ENCODE results near the gene SVIL.
"Not testable (repeated sequence)": the region's sequence is repeated elsewhere in the genome, so short reads cannot be mapped to it uniquely, and the experiment has no call there.

The SVIL gene

DNA sequence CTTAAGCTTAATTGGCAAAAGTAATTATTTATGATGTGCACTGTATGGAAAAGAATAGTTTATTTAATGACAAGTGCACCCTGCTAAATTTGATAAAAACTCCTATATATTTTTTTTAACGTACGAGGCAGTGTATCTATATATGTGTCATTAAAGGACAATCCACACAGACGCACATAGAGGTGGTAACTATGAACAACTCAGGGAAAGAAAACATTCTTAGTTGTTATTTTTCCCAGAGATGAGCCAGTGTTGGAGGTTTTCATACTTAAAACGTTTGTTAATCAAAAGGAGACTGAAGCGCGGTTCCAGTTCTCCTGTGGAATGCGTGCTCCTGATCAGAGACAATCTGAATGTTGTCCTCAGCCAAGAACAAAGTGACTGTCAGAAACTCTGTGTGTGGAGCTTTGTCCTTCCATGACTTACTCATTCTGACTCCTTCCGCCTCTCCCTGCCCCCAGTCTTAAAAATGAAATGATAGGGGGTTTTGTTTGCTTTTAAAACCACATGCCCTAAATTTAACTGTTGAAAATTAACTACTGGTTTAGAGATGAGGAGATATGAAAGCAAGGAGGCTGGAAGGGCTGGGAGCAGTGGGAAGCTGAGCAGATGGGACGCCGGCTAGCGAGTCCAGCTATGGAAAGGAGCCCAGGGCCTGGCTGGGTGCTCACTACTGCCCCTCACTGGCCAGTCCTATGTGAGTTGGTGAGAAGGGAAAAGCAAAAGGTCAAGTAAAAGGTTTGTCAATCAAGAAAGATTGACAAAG is 99.6 kb downstream of the SVIL start:
- DNase-seq: peak; percentile 69

DNA sequence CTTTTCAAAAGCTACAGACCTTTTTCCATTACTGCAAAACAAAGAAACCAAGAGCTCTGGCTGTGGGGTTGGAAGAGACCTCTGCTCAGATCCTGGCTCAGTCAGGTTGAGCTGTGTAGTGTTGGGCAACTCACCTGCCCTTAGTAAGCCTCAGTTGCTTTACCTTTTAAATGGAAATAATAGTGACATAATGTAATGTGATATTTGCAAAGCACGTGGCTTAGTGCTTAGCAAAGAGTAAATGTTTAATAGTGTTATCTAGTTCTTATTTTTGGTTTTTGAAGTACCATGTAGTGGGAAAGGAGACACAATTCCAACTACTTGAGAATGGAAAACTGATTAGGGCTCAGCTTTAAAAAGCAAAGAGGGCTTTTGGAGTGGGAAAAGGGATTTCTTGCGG is 100.2 kb downstream of the SVIL start:
- no peak for DNase-seq

DNA sequence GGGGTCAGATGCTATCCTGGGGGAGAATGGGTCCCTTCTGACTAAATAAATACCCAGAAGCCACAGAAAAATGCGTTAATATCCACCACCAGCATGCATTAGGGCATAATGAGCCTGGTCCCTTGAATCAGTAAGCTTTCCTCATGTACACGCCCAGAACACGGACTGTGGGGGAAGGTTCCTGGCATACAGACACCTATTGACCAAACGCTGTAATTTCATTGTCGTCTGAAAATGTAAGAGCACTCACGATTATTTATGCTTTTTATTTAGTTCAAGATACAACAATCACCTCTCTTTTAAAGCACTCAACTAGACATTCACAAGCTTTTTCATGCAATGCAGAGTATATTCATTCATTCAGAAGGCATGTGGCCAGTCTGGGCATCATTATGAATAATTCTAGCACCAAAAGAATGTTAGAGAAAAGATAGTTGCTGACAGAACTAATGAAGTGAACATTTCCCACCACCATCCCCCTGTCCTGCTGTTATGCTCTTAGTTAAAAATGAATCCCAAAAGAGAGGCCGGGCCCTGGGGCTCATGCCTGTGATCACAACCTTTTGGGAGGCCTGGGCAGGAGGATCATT is 101.0 kb downstream of the SVIL start:
- no peak for DNase-seq

DNA sequence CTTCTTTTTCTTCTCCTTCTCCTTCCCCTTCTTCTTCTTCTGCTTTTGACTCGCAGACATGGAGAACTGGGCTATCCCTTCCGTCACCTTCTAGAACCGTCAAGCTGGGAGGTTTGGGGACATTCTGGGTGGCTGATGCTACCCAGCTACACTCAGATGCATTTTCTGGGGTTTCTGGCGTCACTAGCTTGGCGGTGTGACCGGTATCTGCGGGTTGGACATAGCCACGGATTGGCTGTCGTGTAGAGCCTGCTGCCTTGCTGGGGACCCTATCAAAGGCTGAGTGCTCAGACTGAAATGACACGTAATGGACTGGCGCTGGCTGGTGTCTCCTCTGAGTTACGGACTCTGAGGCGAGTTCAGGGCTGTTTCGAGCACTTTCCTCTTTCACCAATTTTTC is 101.7 kb downstream of the SVIL start:
- no peak for DNase-seq

DNA sequence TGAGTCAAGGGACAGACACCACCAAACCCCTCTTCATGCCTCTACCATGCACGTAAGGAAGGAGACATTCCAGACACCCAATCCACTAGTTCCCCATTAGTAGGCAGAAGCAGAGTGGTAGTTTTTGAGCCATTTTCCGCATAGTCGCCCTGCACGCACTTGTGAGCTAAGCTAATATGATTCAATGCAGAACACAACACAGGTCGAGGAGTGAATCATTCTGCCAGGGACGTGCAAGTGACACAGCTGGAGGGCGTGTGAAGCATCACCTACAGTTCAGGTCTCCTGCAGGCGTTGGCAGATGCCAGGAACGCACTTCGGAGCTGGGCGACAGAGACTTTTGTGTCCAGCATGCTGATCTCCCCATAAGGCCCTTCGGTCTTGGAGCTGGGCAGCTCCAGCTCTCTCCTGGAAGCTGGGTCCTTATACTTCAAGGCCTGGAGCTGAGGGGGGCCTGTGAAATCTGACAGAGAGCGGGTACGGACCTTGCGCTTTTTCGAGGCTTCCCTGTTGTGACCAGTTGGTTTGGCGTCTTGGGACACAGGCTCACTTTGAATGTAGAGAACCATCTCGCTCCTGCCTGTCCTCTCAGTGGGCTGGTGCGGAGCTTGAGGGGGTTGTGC is 102.4 kb downstream of the SVIL start:
- DNase-seq: no peak

DNA sequence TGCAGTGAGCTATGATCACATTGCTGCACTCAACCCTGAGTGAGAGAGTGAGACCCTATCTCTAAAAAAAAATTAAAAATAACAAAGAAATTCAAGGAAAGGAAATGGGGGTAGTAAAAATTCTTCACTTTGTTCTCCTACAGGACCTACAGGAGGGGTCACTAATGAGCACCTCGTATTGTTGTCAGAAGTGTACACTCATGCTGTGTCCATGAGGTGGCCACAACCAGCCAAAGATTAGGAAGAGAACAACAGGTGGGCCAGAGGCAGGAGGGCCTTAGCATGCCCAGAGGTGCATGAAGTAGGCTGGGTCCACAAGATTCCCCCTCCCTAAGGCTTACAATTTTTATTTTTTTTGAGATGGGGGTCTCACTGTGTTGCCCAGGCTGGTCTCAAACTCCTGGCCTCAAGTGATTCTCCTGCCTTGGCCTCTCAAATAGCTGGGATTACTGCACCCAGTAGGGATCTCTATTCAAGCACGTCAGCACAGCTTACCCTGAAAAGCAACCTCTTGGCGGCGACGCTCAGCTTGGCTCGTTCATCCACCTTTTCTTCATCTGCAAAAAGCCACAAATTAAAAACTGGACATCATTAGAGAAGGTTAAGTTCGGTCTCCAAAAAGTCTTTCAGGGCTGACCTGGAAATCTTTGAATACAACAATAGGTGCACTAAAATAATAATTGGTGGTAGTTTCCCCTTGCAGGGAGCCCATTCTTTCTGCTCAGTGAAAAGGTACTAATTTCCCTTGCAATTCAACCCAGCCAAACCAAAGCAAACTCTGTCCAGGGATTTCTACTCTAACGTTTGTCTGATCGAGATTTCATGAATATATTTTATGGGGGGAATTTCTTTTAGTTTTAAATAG is 104.4 kb downstream of the SVIL start:
- DNase-seq: no peak

DNA sequence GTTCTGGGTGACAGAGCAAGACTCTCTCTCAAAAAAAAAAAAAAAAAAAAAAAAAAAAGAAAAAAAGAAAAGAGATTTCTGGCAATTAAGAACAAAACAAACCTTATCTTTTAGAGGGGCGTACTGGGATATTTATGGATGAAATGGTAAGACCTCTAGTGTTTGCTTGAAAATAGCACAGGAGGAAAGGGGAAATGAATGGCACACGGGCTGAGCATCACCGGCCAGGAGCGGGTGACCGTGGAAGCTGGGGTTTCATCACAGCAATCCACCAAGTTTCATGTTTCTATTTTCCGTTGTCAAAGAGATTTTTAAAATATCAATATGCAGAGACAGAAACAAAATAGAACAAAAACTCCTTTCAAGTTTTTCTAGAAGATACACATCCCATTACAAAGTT is 105.6 kb downstream of the SVIL start:
- no peak for DNase-seq

DNA sequence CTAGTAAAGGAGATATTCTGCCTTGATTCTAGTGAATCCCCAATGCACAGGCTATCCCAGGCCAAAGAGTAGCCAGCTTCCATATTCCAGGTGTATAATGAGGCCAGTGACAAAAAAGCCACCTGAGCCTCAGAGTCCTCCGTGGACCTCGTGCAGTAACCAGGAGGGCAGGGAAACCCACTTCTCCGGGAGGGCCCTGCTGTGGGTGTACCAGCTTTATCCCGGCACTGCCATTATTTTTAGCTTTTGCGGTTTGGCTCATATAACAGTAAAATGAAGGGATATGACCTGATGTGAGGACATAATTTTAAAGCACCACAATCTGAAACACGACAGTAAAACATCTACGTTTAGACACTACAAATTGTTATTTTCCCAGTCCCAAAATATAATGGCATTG is 109.0 kb downstream of the SVIL start:
- DNase-seq: no peak

DNA sequence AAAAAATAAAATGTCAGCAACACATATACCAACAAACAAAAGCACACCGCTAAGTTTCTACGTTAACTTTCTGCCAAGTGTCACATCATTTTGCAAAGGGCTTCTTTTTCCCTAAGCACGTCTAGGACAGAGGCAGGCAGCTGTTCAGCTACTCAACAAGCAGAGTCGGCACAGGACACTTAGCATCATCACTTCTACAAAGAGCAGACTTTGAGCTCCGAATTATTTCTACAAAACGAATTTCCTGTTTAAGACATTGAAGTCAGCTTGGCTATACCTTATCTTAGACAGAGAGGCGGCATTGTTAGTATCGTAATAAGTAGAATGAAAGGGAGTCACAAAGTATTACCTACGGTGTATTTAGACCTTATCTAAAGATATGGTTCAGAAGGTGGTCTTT is 110.1 kb downstream of the SVIL start:
- no peak for DNase-seq

DNA sequence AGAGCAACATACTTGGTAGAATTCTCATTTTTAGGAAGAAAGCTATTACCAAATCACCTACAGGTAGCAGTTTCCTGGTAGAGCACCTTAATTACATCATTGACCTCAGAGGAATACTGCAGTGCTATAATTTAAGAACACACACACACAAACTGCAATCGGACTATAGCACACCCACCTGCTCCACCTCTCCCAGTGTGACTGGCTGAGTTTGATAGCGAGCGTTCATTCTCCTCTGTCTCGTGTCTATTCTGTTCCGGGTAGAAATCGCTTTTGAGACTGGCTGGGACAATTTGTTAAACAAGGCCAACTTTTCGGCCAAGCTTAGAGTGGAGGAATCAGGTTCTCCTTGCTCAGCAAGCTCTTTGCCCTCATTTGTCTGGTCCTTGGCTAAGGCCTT is 110.5 kb downstream of the SVIL start:
- DNase-seq: no peak

DNA sequence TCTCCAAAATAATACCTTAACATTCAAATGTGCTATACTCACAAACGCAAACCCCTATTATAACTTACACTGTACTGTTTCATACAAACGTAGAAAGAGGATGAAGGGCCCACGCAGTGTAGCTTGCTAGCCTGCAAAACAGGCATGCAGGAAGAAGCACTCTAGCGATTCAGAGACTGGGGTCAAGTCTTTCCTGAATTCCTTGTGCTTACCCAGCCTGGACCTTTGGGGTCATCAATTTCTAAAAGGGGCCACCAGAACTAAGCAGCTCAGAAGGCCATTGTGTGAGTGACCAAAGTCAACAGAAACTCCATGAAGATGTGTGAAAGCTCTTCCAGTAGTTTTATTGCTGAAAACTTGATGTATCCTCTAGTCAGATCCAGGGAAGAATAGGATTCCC is 111.9 kb downstream of the SVIL start:
- no peak for DNase-seq

DNA sequence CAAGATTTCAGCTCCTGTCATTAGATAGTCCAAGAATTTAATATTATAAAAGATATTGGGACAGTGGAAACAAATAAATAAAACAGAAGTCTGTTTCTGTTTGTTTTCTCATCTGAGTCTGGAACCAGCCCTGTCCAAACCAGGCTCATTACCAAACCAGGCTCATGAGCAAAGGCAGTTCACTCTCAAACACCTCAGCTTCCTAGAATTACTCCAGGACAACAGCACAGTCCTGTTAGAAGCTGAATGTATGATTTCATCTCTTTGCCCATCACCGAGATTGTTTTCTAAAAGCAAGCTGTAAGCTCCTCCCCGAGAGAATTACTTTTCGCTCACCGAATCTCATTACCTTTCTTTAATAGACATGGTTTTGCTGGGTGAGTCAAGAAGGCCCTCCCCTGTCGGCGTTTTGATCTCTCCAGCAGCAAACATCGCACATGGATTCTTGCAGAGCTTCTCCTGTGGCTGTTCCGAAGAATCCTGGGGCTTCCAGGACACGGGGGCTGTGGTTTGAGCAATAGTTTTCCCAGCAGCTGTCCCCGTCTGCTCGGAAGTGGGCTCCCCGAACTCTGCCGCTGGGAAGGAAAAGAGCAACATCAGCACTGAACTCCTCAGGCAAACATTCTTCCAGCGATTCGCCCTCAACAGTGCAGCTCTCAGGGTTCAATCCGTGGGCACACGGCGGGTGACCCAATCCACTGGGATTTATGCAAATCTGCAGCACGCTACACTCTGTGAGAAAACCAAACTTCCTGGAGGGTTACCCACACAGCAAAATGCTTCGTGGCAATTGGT is 112.5 kb downstream of the SVIL start:
- DNase-seq: peak; percentile 55

DNA sequence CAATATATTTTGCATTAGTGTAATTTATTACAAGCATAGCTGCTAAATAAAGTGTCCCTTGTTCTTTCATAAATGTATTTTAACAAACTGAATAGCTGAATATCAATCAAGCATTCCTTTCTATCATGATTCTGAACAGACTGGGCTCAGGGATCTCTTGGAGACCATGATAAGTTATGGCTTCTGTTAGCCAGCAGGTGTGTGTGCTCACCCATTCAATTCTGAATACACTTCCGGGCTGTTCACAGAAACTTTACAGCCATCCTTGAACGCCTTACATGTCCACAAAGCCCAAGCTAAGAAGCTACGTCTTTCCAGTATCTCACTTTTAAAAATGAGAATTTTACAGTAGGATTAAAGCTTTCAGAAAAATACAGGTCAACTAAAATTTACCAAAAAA is 115.1 kb downstream of the SVIL start:
- DNase-seq: no peak

DNA sequence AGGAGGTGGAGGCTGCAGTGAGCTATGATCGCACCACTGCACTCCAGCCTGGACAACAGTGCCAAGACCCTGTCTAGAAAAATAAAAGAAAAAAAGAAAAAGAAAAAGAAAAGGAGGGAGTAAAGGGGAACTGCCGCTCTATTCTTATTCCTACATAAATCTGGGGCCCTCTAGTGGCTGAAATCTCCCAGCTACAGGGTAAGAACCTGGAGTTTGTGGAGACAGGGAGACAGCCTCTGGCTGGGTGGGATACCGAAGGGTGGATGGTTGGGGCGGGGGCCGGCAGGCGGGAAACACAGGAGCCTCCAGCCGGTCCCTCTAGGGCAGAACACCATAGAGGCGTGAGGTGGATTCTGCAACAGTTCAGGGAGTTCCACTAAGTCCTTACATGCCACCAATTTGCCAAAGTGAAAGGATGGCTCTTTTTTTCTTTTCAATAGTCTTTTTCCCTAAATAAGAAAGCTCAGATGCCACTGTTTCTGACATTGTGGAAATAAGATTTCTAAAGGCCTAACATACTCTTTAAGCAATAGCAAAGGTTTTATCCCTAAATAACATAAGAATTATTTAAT is 117.3 kb downstream of the SVIL start:
- no peak for DNase-seq

DNA sequence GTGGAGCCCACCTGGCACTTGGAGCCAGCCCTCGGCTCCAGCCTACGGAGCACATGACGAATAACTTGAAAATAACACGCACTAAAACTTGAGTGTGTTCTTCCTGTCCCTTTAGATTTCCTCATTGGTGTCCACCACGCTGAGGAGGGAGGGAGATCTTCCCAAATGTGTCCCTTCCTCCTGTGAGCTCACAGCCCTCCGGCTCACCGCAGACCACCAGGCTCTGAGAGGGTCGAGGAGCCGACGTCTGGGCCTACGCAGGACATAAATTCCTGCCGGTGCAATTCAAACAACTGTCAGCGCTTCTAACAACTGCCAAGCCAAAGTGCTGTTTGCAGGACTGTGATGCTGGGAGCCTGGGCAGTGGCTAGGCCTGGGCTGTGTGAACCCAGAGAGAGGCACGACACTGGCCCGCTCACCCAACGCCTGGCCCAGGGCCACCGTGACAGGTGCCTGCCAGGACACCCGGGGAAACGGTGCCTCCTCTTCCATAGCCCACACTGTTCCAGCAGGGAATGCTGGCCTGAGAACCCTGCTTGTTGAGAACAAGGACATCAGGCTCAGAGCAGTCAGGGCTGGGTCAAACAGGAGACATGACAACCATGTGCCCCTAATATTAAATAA is 118.3 kb downstream of the SVIL start:
- DNase-seq: peak; percentile 57

DNA sequence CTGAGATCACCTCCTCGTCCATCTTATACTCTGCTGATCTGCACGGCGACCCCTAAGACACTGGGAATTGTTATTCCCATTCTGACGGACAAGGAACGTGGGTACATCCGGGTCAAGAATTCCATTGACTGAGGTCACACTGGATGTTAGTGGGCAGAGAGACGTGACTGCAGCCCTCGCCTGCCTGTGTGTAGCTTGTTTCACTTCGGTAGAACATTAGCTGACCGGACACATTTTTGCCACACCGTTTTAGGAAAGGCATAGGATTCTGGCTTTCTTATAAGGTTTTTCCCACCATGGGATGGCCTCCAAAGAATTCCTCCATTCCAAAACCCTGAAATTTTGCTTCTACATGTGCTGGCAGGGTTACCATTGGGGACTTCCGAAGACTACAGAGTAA is 118.9 kb downstream of the SVIL start:
- not testable (repeated sequence) for DNase-seq

DNA sequence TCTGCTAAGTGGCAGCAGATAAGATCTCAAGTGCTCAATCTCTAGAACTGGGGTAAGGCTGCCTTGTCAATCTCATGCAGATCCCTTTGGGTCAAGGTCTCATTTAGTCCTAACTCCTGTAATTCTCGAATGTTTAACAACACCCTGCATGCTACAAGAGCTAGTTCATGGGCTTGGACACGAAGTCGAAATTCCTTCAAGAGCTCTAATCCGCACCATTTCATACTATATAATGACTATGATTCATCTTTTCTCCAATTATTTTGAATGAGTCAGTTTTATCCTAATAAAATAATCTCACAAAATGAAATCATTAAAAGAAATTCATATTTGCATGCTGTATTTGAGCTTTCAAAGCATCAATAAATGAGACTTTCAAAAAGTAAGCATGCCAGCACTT is 119.7 kb downstream of the SVIL start:
- not testable (repeated sequence) for DNase-seq

DNA sequence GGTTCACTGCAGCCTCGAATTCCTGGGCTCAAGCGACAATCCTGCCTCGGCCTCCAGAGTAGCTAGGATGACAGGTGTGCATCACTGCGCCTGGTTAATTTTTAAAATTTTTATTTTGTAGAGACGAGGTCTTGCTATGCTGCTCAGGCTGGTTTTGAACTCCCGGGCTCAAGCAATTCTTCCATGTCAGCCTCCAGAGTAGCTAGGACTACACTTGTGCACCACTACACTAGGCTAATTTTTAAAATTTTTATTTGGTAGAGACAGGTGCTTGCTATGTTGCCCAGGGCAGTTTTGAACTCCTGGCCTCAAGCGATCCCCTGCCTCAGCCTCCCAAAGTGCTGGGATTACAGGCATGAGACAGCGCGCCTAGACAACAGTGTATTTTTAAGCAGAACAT is 120.5 kb downstream of the SVIL start:
- DNase-seq: no peak

DNA sequence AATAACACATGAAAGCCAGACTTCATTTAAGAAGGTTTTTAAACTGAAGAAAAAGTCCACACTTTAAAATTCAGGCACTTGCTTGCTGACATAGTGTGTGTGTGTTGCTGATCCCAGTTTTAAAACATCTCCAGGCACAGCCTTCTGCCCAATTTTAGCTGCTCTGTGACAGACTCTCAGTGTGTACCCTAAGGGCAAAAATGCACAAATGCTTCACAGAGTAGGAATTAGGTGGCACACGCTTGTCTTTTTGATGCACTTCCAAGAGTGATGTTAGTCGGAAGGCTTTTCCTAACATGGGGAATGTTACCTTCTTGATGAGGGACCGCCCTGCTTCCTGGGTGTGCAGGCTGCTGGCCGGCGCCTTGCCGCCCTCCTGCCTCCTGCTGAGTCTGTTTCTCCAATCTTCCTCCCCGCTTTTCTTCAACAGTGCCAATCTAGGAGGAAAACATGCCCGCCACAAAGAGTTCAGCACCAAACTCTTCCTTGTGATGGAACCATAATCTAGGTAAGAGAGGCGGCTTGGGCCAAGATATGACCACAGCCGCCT is 122.3 kb downstream of the SVIL start:
- no peak for DNase-seq

DNA sequence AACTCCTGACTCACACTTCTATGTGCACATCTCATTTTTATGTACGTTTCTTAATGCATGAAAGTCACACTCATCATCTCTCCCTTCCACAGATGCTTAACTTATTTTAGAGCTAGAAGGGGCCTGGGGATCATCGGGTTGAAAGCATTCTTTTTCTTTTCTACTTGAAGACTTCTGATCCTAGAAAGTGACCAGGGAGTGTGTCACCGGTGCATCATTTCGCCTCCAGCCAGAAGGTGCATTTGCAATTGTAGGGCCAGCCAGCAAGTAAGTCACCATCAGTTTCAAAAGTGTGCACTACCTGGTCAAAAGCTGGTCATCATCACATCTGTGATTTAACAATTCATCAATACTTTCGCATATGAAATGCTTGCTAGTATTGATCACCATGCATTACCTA is 123.0 kb downstream of the SVIL start:
- not testable (repeated sequence) for DNase-seq

DNA sequence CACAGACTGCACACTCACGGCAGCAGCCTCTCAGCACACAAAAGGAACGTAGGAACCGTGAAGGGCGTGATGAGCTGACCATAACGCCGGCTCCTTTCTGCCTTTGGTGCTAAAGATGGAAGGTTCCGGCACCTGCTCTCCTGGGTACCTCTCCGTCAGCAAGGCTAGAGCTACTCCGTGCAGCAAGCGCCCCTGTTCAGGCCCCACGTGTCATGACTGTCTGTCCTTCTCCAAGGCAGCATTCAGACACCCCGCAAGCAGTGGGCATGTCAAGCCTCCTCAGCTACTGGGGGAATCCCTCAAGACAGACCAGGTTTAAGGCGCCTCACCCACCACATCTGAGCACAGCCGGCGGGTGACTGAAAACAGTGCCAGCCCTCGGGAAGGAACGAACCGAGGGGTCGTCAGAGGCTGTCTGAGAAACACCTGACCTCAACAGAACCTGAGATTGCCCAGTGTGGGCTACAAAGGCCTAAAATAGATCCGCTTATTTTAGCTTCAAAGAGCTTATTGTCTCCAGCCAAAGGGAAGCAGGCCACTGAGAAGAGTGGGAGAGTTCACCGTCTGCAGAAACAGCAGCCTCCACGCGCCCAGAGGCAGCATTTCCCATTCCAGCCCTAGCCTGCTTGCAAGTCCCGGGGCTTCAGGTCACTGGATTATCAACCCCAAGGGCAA is 124.2 kb downstream of the SVIL start:
- DNase-seq: not testable (repeated sequence)
